Stomach (tissue), 4 donors: ENCODE measurements around the gene SOX10.

Experiments
- EP300 ChIP-seq: sonication (generic); formaldehyde crosslinking; IDR thresholded peaks from one replicate; pipeline ENCODE4 v1.6.1; 2017; ENCODE audit warnings: antibody characterized with exemption
- POLR2A ChIP-seq, 4 donors: fragments of 450-650 bp; IDR thresholded peaks; one replicate each; pipeline ENCODE4 v1.6.1; 2016; ENCODE audit warnings: antibody characterized with exemption in 4 of 4, control low read depth in 2 of 4, mild to moderate bottlenecking in 1 of 4, moderate library complexity in 1 of 4
- POLR2AphosphoS5 ChIP-seq, 3 donors: sonication (generic); formaldehyde crosslinking; IDR thresholded peaks; one replicate each; pipeline ENCODE4 v1.6.1; 2016; ENCODE audit warnings: antibody characterized with exemption in 3 of 3
- TF ChIP-seq, protein P1 (sequence below), 7 experiments: fragments of 450-650 bp in 4 of 7; fragments of 200-600 bp in 3 of 7; sonication (generic) in 3 of 7; IDR thresholded peaks; one replicate each; pipeline ENCODE4 v1.5.1; 2016 to 2019; ENCODE audit warnings: antibody characterized with exemption in 7 of 7, control low read depth in 2 of 7, mild to moderate bottlenecking in 1 of 7

DNA sequence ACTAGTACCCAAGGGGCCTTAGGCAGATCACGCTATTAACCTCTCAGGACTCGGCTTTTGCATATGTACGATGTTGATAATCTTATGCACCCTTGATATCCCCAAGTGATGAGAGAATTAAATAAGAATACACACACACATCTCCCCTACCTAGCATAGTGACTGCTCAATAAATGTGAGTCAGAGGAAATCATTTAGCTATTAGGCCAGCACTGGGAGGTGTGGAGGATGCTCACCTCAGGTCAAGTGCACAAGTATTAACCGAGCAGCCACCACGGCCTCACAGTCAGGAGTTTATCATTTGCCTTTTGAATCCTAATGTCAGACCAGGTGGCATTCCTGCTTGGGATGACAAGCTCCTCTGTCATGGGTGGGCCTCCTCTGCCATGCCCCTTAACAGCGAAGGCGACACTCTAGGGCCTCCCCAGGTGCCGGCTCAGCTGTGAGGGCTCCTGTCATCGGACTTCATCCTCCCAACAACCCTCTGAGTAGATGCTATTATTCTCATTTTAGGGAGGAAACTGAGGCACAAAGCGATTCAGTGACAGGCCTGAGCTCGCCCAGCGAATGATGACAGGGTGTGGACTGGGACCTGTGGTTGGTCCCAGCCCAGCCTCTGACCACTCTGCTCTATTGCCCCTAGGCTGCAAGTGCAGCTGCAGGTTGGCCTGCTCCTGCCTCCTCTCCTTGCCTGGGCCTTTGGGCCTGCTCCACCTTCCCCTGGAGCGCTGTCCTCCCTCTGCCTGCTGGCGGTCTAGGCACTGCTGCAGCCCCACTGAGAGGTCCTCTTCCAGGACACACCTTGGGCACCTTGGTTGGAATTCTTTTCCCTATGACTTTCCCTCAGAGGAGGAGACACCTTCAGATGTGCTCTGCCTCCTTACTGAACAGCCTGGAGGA lies 5.0 kb upstream of the SOX10 start:
- TF ChIP-seq, protein P1, sequence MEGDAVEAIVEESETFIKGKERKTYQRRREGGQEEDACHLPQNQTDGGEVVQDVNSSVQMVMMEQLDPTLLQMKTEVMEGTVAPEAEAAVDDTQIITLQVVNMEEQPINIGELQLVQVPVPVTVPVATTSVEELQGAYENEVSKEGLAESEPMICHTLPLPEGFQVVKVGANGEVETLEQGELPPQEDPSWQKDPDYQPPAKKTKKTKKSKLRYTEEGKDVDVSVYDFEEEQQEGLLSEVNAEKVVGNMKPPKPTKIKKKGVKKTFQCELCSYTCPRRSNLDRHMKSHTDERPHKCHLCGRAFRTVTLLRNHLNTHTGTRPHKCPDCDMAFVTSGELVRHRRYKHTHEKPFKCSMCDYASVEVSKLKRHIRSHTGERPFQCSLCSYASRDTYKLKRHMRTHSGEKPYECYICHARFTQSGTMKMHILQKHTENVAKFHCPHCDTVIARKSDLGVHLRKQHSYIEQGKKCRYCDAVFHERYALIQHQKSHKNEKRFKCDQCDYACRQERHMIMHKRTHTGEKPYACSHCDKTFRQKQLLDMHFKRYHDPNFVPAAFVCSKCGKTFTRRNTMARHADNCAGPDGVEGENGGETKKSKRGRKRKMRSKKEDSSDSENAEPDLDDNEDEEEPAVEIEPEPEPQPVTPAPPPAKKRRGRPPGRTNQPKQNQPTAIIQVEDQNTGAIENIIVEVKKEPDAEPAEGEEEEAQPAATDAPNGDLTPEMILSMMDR (IDR thresholded peaks at IDR 0.05) = no peak
- TF ChIP-seq POLR2AphosphoS5 (IDR thresholded peaks at IDR 0.05) (no peak), POLR2A (IDR thresholded peaks at IDR 0.05) (no peak), EP300 (no peak)
